Fibroblast of peridontal ligament (primary cell): Measurements from ENCODE around the gene P2RX1.
"Not testable (repeated sequence)": the region's sequence is repeated elsewhere in the genome, so short reads cannot be mapped to it uniquely, and the experiment has no call there.

Experiments
- DNase-seq: peaks from one replicate; pipeline ENCODE4 v3.0.0-alpha.2; 2010; ENCODE audit errors: extremely low read depth

Gene P2RX1

DNA sequence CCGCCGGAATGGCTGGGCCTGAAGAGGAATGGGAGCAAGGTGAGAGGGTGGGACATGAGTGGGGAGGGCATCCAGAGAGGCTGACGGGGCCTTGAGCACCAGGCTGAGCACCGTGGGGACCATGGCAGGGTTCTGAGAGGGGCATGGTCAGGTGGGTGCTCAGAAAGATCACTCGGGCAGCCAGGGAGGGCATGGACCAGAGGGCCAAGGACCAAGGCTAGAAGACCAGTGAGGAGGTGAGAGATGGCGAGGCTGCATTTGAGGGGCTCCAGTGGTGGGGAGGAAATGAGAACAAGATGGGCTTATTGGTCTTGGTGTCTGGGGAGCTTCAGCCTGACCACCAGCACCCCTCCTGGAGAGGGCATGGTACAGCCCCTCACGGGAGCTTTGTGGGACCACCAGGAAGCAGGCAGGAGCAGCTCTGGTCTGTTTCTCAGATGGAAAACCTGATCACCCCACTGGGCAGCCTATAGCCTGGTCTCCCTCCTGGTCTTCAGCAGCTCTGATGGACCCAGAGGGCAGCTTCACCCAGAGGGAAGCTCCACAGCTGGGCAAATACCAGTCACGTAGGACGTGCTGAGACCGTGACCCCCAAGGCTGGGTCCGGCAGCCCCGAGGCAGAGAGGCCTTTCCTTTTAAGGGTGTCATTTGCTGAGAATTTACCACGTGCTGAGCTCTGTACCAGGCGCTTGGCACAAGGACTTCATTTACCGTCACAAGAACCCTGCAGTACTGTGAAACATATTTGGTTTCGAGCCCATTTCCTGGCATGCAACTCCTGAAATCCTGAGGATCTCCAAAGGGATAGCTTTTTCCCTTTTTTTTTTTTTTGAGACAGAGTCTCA is 58.8 kb downstream of the P2RX1 start:
- DNase-seq = no peak

DNA sequence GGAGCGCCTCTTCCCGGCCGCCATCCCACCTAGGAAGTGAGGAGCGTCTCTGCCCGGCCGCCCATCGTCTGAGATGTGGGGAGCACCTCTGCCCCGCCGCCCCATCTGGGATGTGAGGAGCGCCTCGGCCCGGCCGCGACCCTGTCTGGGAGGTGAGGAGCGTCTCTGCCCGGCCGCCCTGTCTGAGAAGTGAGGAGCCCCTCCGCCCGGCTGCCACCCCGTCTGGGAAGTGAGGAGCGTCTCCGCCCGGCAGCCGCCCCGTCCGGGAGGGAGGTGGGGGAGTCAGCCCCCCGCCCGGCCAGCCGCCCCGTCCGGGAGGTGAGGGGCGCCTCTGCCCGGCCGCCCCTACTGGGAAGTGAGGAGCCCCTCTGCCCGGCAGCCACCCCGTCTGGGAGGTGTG is 62.1 kb downstream of the P2RX1 start:
- not testable (repeated sequence) for DNase-seq

DNA sequence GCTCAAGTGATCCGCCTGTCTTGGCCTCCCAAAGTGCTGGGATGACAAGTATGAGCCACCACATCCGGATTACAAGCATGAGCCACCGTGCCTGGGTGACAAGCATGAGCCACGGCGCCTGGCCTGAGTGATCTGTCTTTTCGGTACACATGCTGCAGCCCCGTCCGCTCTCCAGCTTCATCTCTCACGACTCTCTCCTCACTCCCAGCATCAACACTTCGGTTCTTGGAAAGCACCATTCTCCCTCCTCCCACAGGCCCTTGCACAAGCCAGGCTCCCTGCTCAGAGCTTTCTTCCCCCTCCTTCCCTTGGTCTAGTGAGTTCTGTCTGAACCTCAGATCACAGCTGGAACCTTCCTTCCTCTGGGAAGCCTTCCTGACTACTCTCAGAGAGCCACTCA is 63.7 kb downstream of the P2RX1 start:
- no peak for DNase-seq

DNA sequence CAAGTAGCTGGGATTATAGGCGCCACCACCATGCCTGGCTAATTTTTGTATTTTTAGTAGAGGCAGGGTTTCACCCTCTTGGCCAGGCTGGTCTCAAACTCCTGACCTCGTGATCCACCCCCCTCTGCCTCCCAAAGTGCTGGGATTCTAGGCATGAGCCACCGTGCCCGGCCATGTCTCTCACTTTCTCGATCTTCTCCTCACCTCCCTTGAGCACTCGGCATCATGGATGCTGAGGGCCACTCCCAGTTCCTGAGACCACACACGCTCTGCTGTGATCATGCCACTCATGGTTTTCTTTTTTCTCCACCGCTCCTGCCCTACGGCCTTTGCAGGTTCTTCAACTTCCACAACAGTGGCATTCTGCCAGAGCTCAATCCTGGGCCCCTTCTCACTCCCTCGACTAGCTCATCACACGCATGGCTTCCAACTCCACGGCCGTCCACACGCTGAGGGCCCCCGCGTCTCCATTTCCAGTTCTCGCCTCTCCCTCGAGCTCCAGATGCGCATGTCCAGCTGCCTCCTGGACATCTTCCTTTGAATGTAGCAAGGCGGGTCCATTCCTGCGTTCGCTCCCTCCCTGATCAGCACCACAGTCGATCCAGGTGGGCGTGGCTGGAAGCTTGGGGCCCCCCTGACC is 64.7 kb downstream of the P2RX1 start:
- DNase-seq = no peak

DNA sequence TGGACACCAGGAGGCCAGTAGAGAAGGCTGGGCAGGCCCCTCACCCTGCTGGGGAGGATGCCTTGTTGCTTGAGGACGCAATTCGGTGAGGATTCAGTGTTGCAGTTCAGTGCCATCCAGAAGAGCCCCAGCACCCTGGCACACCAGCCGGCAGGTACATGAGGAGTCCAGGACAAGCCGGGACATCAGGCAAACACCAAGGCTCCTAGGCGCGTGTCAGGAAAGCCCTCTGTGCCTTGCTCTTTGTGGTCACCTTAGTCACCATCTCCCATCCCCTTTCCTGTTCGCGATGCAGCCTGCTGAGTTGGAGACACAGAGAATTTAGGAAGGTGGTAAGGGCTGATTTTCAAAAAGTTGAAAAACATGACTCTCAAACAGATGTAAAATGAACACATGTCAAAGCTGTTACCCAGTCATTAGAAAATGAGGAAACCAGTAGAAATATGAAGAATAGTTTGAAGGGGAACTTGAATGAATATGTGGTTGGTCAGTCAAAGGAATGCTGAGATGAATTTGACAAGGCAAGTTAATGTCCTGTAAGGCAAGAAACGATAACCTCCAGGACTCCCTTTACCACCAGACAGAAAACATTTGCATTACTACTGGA is 67.9 kb downstream of the P2RX1 start:
- DNase-seq = no peak

DNA sequence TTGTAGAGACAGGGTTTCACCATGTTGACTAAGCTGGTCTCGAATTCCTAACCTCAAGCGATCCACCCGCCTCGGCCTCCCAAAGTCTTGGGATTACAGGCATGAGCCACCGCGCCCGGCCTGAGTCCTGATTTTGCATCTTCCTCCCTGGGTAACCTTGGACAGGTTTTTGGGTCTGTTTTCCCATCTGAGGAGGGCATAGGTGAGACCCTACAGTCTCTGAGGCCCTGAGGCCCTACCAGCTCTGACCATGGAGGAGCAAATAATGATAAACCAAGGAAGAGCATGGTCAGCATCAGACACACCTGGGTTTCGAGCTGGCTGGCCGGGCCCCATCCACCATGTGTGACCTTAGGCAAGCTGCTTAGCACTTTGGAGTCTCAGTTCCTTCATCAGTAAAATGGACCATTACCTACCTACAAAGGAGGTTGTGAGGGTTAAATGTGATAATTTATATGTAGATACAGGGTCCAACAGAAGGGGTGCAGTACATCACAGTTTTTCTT is 69.0 kb downstream of the P2RX1 start:
- no peak for DNase-seq
